HG02642 (cell line): ENCODE data around the gene STX17.
"Not testable (repeated sequence)": the region's sequence is repeated elsewhere in the genome, so short reads cannot be mapped to it uniquely, and the experiment has no call there.

Source experiments
- ATAC-seq: cut with Tn5 transposase; IDR thresholded peaks from one replicate; pipeline ENCODE4 v1.9.1; 2021; ENCODE audit warnings: mild to moderate bottlenecking; ENCODE audit not compliant: unreplicated experiment, poor library complexity

Gene STX17

GRCh38 chr9:99964336-99964735 is 57.9 kb downstream of the STX17 start:
- ATAC-seq: no peak

- no peak for ATAC-seq
Observed at GRCh38 chr9:99966001-99966400, 59.5 kb downstream of the STX17 start.

GRCh38 chr9:99966716-99967115 is 60.3 kb downstream of the STX17 start:
- ATAC-seq: no peak

- ATAC-seq: no peak
Observed at GRCh38 chr9:99967457-99967856, 61.0 kb downstream of the STX17 start.

GRCh38 chr9:99970481-99970880 is 64.0 kb downstream of the STX17 start:
- ATAC-seq: no peak

GRCh38 chr9:99971410-99971809 is 65.0 kb downstream of the STX17 start:
- no peak for ATAC-seq

GRCh38 chr9:99973455-99973854 is 67.0 kb downstream of the STX17 start:
- ATAC-seq: no peak

GRCh38 chr9:99977033-99977792 is 70.8 kb downstream of the STX17 start:
- no peak for ATAC-seq

- no peak for ATAC-seq
Observed at GRCh38 chr9:99978221-99978620, 71.8 kb downstream of the STX17 start.

- no peak for ATAC-seq
Observed at GRCh38 chr9:99980598-99980997, 74.1 kb downstream of the STX17 start.

- ATAC-seq: no peak
Observed at GRCh38 chr9:99986642-99987041, 80.2 kb downstream of the STX17 start.

- ATAC-seq: not testable (repeated sequence)
Observed at GRCh38 chr9:99990508-99990907, 84.1 kb downstream of the STX17 start.

GRCh38 chr9:99998266-99998665 is 91.8 kb downstream of the STX17 start:
- no peak for ATAC-seq

GRCh38 chr9:99998866-99999265 is 92.4 kb downstream of the STX17 start:
- no peak for ATAC-seq

- ATAC-seq: no peak
Observed at GRCh38 chr9:99999797-100000196, 93.3 kb downstream of the STX17 start.

GRCh38 chr9:100011062-100011681 is 104.7 kb downstream of the STX17 start:
- ATAC-seq: no peak

- ATAC-seq: no peak
Observed at GRCh38 chr9:100012279-100012678, 105.8 kb downstream of the STX17 start.

GRCh38 chr9:100013573-100013972 is 107.1 kb downstream of the STX17 start:
- no peak for ATAC-seq

GRCh38 chr9:100014846-100015245 is 108.4 kb downstream of the STX17 start:
- ATAC-seq: no peak

- no peak for ATAC-seq
Observed at GRCh38 chr9:100019541-100019940, 113.1 kb downstream of the STX17 start.
